NCI-H2227 (cell line): Measurements from ENCODE around the gene ANAPC16.
A peak's percentile ranks its signal among the peaks of the same experiment; 100 is the strongest.
"Not testable (repeated sequence)": the region's sequence is repeated elsewhere in the genome, so short reads cannot be mapped to it uniquely, and the experiment has no call there.

ENCODE experiments used
- DNase-seq: peaks from one replicate; lab custom pipeline; 2025; ENCODE audit not compliant: unreplicated experiment; lab: John Stamatoyannopoulos, UW

The ANAPC16 gene

GRCh38 chr10:72211381-72211780 is 4.4 kb upstream of the ANAPC16 start:
- not testable (repeated sequence) for DNase-seq

DNA sequence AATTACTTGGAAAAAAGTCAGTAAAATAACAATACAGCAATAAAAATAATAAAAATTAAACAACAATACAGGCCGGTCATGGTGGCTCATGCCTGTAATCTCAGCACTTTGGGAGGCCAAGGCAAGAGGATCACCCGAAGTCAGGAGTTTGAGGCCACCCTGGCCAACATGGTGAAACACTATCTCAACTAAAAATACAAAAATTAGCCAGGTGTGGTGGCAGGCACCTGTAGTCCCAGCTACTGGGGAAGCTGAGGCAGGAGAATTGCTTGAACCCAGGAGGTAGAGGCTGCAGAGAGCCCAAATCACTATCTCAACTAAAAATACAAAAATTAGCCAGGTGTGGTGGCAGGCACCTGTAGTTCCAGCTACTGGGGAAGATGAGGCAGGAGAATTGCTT is 4.0 kb upstream of the ANAPC16 start:
- DNase-seq: not testable (repeated sequence)

DNA sequence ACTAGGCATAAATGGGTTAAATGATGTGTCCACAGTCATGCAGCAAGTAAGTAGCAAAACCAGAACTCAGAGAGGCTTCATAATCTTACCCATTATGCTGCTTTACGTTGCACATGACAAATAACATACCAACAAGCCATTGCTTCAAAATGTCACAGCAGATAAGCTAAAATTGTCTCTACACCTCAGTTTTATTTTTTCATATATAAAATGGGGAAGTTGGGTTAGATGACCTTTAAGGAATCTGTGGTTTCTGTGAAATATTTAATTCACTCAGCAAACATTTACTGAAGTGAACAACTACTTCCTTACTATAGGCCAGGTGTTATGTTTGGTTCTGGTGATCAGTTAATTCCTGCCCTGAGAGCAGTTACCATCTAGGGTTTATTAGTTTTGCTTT is 2.5 kb downstream of the ANAPC16 start:
- no peak for DNase-seq

DNA sequence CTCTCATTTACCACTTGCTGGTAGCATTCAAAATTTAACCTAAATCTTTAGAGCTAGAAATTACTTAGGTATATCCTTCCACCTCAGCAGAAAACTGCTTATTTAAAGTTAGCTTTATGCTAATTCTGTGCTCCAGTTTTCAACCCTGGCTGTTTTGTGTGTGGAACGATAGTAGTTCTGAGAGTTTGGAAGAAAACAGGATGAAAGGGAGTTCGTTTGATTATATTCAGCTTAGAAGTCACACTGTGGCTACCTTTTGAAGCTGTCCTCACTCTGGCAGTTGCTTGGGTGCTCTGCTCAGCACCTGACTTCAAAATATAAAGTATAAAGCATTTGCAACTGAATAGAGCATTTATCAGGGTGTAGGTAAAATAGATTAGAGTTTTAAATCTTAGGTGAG is 2.9 kb downstream of the ANAPC16 start:
- DNase-seq: no peak

DNA sequence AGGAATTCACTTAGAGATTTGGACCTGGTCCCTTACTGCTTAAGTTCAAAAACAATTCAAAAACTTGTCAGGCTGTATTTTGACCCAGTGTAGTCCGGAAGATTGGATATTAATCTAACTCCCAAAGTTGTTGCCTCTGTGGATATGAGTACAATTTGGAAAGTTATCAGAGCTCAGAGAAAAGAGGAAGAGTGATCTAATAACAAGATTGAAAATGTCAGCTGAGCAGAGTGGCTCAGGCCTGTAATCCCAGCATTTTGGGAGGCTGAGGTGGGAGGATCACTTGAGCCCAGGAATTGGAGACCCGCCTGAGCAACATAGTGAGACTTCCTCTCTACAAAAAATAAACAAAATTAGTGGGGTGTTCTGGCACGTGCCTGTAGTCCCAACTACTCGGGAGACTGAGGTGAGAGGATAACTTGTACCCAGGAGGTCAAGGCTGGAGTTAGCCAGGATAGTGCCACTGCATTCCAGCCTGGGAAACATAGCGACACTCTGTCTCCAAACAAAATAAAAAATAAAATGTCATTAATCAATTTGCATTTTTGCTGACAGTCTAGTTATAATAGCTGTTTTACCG is 3.5 kb downstream of the ANAPC16 start:
- no peak for DNase-seq

DNA sequence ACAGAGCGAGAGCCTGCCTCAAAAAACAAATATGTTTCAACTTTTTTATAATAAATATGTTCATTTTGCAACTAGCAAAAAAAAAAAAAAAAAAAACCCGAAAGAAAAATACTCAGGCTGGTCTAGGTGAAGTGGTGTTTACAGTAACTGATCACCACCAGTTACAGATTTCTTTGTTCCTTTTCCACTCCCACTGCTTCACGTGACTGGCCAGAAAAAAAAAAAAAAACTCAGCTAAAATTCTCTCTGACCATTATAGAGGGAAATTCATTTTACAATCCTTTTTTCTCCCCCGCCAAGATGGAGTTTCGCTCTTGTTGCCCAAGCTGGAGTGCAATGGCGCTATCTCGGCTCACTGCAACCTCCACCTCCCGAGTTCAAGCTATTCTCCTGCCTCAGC is 4.8 kb downstream of the ANAPC16 start:
- DNase-seq: peak; percentile 8

- DNase-seq: no peak
These were observed 5.5 kb downstream of the ANAPC16 start for GRCh38 chr10:72221278-72221677.

GRCh38 chr10:72223743-72224101 is 7.9 kb downstream of the ANAPC16 start:
- no peak for DNase-seq

- not testable (repeated sequence) for DNase-seq
These were observed 8.4 kb downstream of the ANAPC16 start for GRCh38 chr10:72224191-72224590.

GRCh38 chr10:72226418-72227027 is 10.7 kb downstream of the ANAPC16 start:
- no peak for DNase-seq

- no peak for DNase-seq
These were observed 12.0 kb downstream of the ANAPC16 start for GRCh38 chr10:72227826-72228225.

DNA sequence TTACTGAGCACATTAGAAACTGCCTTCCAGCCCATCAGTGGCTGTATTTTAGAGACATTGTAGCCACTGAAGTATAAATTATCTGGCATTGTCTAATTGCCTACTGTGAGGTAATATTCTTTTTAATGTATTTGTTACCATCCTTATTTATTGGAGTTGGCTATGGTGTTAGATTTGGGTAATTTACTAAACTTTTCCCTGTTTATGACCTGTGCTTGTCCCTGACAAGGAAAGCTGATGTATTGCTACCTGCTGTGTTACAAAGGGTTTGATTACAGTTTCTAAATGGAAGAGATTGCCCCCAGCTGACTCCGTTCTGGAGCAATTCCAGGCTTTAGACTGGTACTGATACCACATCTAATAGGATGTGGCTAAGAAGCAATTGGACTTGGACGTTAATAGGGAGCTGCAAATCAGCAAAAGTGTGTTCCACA is 12.5 kb downstream of the ANAPC16 start:
- peak; percentile 80 for DNase-seq

GRCh38 chr10:72229261-72230251 is 13.7 kb downstream of the ANAPC16 start:
- peak; percentile 7 for DNase-seq

GRCh38 chr10:72233621-72234020 is 17.8 kb downstream of the ANAPC16 start:
- DNase-seq: no peak

- DNase-seq: no peak
These were observed 18.8 kb downstream of the ANAPC16 start for GRCh38 chr10:72234560-72235095.

DNA sequence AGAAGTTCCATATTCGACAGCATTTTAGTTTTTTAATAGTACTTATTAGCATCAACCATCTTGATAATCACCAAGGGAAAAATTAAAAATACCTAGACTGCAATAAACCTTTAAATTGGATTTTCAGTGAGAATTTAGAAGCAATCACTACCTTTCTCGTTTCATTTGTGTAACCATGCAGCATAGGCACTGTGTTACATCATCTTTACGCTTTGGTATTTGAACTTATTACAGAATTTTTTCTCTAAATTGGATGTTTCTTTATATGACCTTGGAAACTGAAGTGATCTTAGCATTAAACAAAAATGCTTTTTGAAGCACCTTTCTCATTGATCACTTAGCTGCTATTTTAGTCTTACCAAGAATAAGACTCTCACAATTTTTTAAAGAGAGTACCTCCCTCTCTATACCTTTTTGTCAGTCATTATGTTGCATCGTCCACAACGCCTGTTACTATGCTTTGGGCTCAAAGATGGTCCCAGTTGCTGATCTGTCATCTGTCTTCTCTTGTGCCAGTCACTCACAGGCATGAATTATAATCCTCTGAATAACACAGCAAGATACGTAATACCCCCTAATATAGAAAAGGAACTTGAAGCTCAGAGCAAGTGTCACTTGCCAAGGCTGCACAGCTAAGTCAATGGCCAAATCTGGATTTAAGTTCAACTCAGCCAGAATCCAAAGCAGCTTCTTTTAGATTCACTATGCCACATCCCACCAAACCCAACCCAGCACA is 19.9 kb downstream of the ANAPC16 start:
- no peak for DNase-seq

- DNase-seq: no peak
These were observed 22.8 kb downstream of the ANAPC16 start for GRCh38 chr10:72238392-72239175.

GRCh38 chr10:72239409-72239808 is 23.6 kb downstream of the ANAPC16 start:
- no peak for DNase-seq

GRCh38 chr10:72240371-72240770 is 24.6 kb downstream of the ANAPC16 start:
- DNase-seq: no peak

DNA sequence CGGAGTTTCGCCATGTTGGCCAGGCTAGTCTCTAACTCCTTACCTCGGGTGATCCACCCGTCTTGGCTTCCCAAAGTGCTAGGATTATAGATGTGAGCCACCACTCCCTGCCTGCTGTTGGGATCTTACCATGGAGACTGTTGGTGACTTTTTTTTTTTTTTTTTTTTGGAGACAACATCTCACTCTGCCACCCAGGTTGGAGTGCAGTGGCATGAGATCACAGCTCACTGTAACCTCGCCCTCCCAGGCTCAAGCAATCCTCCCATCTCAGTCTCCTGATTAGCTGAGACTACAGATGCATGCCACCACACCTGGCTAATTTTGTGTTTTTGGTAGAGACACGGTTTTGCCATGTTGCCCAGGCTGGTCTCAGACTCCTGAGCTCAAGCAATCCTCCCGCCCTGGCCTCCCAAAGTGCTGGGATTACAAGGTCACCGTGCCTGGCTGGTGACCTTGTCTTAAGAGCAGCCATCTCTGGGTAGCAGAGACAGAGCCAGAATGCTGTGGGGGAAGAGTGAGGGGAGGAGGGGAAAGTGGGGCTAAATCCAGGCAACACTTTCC is 26.0 kb downstream of the ANAPC16 start:
- DNase-seq: no peak
